GM23248 (cell line): ENCODE measurements around the gene TEDC2.

Source experiments
- EZH2 ChIP-seq: fragments of 200-600 bp; sonication (generic); IDR thresholded peaks from 2 replicates; pipeline ENCODE4 v1.6.1; 2018; ENCODE audit warnings: antibody characterized with exemption, mild to moderate bottlenecking; ENCODE audit not compliant: insufficient read depth, poor library complexity, severe bottlenecking
- EZH2phosphoT487 ChIP-seq: fragments of 200-600 bp; sonication (generic); IDR thresholded peaks from 2 replicates; pipeline ENCODE4 v1.6.1; 2018; ENCODE audit warnings: antibody characterized with exemption, moderate library complexity, mild to moderate bottlenecking, low read depth; ENCODE audit not compliant: insufficient read depth

- TF ChIP-seq EZH2phosphoT487 (no peak), EZH2 (no peak)
These were observed 37.3 kb downstream of the TEDC2 start for GRCh38 chr16:2497116-2497630.
